HUES64 (cell line): ENCODE results near the gene ATP13A3.

Experiments
- H3K27ac ChIP-seq: 2 replicates; pipeline ENCODE4 v1.7.0; 2013; ENCODE audit warnings: low read depth, low read length, inconsistent platforms
- H3K27me3 ChIP-seq: 2 replicates; pipeline ENCODE4 v1.6.1; 2013; ENCODE audit warnings: mild to moderate bottlenecking, low read length; ENCODE audit not compliant: insufficient read depth
- H3K36me3 ChIP-seq: 2 replicates; pipeline ENCODE4 v1.6.1; 2013; ENCODE audit warnings: mild to moderate bottlenecking, low read length; ENCODE audit not compliant: insufficient read depth
- H3K4me1 ChIP-seq: 2 replicates; pipeline ENCODE4 v1.6.1; 2013; ENCODE audit warnings: mild to moderate bottlenecking, low read length, moderate library complexity; ENCODE audit not compliant: insufficient read depth
- H3K4me3 ChIP-seq: 2 replicates; pipeline ENCODE4 v1.5.1; 2013; ENCODE audit warnings: mild to moderate bottlenecking, low read length, moderate library complexity
- H3K9ac ChIP-seq: 2 replicates; pipeline ENCODE4 v1.6.1; 2013; ENCODE audit warnings: mild to moderate bottlenecking, low read depth, low read length
- H3K9me3 ChIP-seq: 2 replicates; pipeline ENCODE4 v1.6.1; 2013; ENCODE audit warnings: low read depth, low read length; ENCODE audit not compliant: insufficient read depth
- WGBS: fragments of 150-250, 120-280 bp; methylation state at CpG from one replicate; pipeline ENCODE4 v1.1.7; 2013; ENCODE audit warnings: missing lambda C conversion rate; 5-methylcytosine and 5-hydroxymethylcytosine counted together

Gene ATP13A3

GRCh38 chr3:194401346-194401745, 85.5 kb downstream of the ATP13A3 start:
- no peak overlapping the region for H3K9ac ChIP-seq
- 0 out of 2 replicates have a peak, but pooled peaks cover 4% of the 10 kb centered on the region for H3K4me1 ChIP-seq
- no peak overlapping the region for H3K27ac ChIP-seq
- no peaks in the 10 kb centered on the region for H3K9me3 ChIP-seq
- H3K36me3 ChIP-seq = peaks cover 16% of the 10 kb centered on the region
- H3K27me3 ChIP-seq = peaks cover 34% of the 10 kb centered on the region
- no peak overlapping the region for H3K4me3 ChIP-seq
- WGBS = 87% methylated on average over 9 of the region's 9 CpGs

DNA sequence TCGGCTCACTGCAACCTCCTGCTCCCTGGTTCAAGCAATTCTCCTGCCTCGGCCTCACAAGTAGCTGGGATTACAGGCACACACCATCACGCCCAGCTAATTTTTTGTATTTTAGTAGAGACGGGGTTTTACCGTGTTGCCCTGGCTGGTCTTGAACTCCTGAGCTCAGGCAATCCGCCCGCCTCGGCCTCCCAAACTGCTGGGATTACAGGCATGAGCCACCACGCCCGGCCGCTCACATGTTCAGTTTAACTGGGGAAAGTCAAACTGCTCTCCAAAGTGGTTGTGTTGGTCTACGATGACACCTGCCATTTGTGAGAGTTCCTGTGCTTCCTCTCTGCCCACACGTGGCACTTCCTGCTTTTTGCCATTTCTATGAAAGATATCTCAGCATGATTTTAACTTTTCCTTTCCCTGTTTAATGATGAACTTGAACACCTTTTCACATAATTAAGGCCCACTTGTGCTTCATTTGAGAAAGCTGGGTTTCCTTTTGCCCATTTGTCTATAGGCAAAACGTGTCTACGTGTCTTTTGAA, 86.9 kb downstream of the ATP13A3 start:
- no peak overlapping the region for H3K4me3 ChIP-seq
- peaks cover 6% of the 10 kb centered on the region for H3K36me3 ChIP-seq
- H3K9ac ChIP-seq = no peak overlapping the region
- peaks cover 47% of the 10 kb centered on the region for H3K27me3 ChIP-seq
- H3K27ac ChIP-seq = no peak overlapping the region
- 94% methylated on average over 15 of the region's 15 CpGs for WGBS
- H3K4me1 ChIP-seq = 0 out of 2 replicates have a peak, but pooled peaks cover 4% of the 10 kb centered on the region
- H3K9me3 ChIP-seq = no peaks in the 10 kb centered on the region

GRCh38 chr3:194399166-194399565, 87.6 kb downstream of the ATP13A3 start, which contains the start of gene GP5:
GP5 (minus strand) TSS chr3:194399266; CDS start chr3:194398282, 984 bp downstream.
- Histone ChIP-seq H3K4me1 (0 out of 2 replicates have a peak, but pooled peaks cover 4% of the 10 kb centered on the region), H3K4me3 (peak within 1 kb of the TSS; percentile 48), H3K27ac (no peak within 1 kb of the TSS), H3K27me3 (peaks cover 48% of the 10 kb centered on the region), H3K36me3 (peaks cover 3% of the 10 kb centered on the region), H3K9ac (0 out of 2 replicates have a peak within 1 kb of the TSS, but pooled peaks have one; percentile 17), H3K9me3 (no peaks in the 10 kb centered on the region)
- WGBS = 93% methylated on average over 2 of the region's 2 CpGs

DNA sequence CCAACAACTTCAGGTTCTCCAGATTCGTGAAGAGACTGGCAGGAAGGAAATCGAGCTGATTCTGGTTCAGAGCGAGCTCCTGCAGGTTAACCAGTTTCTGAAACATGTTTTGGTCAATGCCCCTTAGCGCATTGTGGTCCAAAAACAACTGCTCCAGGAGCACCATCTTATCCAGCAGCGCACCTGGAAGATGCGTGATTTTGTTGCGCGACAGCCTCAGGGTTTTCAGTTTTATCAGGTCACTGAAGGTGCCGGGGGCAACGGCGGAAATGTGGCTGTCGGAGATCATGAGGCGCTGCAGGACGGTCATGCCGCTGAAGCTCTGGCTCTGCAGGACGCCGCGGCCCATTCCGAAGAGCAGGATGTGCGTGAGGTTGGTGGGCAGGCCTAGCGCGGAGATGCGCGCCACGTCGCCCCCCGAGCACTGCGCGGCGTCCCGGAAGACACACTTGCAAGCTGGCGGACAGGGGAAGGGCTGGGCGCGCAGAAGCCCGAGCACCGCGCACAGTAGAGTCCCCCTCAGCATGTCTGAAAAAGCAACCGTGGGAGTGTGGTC, 89.0 kb downstream of the ATP13A3 start:
- 0 out of 2 replicates have a peak, but pooled peaks cover 4% of the 10 kb centered on the region for H3K4me1 ChIP-seq
- peak overlapping the region; percentile 48 for H3K4me3 ChIP-seq
- H3K9ac ChIP-seq = 0 out of 2 replicates have a peak overlapping the region, but pooled peaks have one; percentile 17
- H3K27me3 ChIP-seq = peaks cover 48% of the 10 kb centered on the region
- no peak overlapping the region for H3K27ac ChIP-seq
- no peaks in the 10 kb centered on the region for H3K36me3 ChIP-seq
- WGBS = 4% methylated on average over 38 of the region's 38 CpGs
- H3K9me3 ChIP-seq = no peaks in the 10 kb centered on the region

DNA sequence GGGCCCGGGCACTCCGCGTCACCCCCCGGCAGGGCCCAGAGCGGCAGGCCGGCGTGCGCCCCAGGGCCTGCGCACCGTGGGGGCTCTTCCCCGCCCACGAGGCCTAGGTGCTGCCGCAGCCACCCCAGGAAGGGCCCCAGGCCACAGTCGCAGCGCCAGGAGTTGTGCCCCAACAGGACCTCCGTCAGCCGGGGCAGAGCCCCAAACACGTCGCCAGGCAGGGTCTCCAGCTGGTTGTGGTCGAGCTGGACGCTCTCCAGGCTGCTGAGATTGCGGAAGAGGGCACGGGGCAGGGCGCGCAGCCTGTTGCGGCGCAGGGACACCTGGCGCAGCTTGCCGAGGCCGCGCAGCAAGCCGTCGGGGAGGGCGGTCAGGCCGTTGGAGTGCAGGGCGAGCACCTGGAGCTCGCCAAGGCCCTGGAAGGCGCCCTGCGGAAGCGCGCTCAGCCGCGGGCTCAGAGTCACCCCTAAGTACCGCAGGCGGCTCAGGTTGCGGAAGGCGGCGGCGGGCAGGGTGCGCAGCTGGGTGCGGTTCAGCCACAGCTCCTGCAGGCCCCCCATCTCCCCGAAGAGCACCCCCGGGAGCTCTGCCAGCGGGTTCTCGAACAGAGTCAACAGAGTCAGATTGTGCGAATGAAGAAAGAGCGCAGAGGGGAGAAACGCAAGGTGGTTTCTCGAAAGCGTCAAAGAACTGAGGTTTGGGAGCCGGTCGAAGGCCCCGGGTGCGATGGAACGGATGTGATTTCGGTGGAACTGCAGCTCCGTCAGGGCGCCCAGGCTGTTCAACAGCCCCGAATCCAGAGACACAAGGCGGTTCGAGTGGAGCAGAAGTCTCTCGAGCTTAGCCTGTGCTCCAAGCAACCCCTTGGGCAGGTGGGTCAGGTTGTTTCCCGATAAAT, 89.7 kb downstream of the ATP13A3 start:
- Histone ChIP-seq H3K27ac (no peak overlapping the region), H3K27me3 (peaks cover 48% of the 10 kb centered on the region), H3K4me3 (peak overlapping the region; percentile 48), H3K4me1 (0 out of 2 replicates have a peak, but pooled peaks cover 4% of the 10 kb centered on the region), H3K9me3 (no peaks in the 10 kb centered on the region), H3K9ac (peak overlapping the region; percentile 17; the same call in 1 of the 2 replicates), H3K36me3 (no peaks in the 10 kb centered on the region)
- WGBS = 3% methylated on average over 73 of the region's 73 CpGs

GRCh38 chr3:194396539-194396858, 90.3 kb downstream of the ATP13A3 start:
- Histone ChIP-seq H3K4me3 (peak overlapping the region; percentile 48), H3K36me3 (no peaks in the 10 kb centered on the region), H3K9ac (no peak overlapping the region), H3K27ac (no peak overlapping the region), H3K27me3 (peaks cover 48% of the 10 kb centered on the region), H3K9me3 (no peaks in the 10 kb centered on the region), H3K4me1 (0 out of 2 replicates have a peak, but pooled peaks cover 4% of the 10 kb centered on the region)
- 6% methylated on average over 13 of the region's 13 CpGs for WGBS

DNA sequence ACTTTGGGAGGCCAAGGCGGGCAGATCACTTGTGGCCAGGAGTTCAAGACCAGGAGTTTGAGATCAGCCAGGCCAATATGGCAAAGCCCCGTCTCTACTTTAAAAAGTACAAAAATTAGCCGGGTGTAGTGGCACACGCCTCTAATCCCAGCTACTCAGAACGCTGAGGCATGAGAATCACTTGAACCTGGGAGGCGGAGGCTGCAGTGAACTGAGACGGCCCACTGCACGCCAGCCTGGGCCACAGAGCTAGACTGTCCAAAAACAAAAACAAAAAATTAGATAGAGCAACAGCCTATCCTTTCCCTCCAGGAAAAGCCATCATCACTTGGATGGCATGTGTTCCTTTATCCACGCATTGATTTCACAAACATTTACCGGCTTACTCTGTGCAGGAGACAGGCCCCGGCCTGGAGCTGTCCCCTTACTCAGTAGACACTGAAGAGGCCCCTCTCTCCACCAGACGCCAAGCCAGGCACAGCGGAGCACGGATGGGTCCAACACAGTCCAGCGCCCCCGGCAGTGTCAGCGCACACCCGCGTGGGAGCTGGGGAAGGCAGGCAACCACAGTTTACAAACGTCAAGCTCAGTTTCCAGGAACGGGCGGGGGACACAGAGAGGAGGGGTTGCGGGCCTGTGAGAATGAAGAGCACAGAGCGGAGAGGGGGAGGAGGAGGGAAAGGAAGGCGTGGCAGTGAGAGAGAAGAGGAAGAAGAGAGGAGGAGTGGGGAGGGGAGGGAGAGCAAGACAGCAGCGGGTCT, 90.8 kb downstream of the ATP13A3 start:
- Histone ChIP-seq H3K27me3 (peaks cover 48% of the 10 kb centered on the region), H3K36me3 (no peaks in the 10 kb centered on the region), H3K27ac (no peak overlapping the region), H3K4me1 (0 out of 2 replicates have a peak, but pooled peaks cover 4% of the 10 kb centered on the region), H3K9me3 (peaks cover 1% of the 10 kb centered on the region; the same call in 1 of the 2 replicates), H3K4me3 (peak overlapping the region; percentile 48), H3K9ac (no peak overlapping the region)
- WGBS = 31% methylated on average over 26 of the region's 26 CpGs

- Histone ChIP-seq H3K4me1 (0 out of 2 replicates have a peak, but pooled peaks cover 4% of the 10 kb centered on the region), H3K4me3 (no peak overlapping the region), H3K27me3 (peaks cover 48% of the 10 kb centered on the region), H3K9me3 (peaks cover 6% of the 10 kb centered on the region; the same call in 1 of the 2 replicates), H3K36me3 (no peaks in the 10 kb centered on the region), H3K9ac (no peak overlapping the region), H3K27ac (no peak overlapping the region)
- 81% methylated on average over 5 of the region's 5 CpGs for WGBS
These were observed 91.6 kb downstream of the ATP13A3 start for GRCh38 chr3:194395212-194395611.

GRCh38 chr3:194392576-194392975, 94.2 kb downstream of the ATP13A3 start:
- 92% methylated on average over 7 of the region's 7 CpGs for WGBS
- H3K27me3 ChIP-seq = peaks cover 26% of the 10 kb centered on the region
- H3K9ac ChIP-seq = no peak overlapping the region
- no peak overlapping the region for H3K4me3 ChIP-seq
- H3K36me3 ChIP-seq = no peaks in the 10 kb centered on the region
- H3K27ac ChIP-seq = no peak overlapping the region
- peaks cover 6% of the 10 kb centered on the region; the same call in 1 of the 2 replicates for H3K9me3 ChIP-seq
- no peaks in the 10 kb centered on the region for H3K4me1 ChIP-seq

DNA sequence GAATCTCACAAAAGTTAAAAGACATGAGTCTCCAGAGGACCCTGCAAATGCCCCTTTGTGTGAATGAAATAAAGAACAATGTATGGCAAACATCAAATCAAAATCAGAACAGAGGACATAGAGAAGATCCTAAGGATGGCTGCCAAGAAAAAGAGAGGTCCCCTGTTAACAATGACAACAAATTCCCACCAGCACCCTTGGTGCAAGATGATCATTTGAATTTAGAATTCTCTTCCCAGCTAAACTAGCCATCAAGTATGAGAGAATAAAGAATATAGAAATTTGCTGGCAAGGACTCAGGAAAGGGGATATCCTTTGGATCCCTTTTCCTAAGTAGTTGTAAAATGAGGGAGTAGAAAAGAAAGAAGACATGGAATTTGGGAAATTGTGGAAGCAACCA, 96.0 kb downstream of the ATP13A3 start:
- no peak overlapping the region for H3K27ac ChIP-seq
- H3K9ac ChIP-seq = no peak overlapping the region
- H3K36me3 ChIP-seq = no peaks in the 10 kb centered on the region
- H3K4me1 ChIP-seq = no peaks in the 10 kb centered on the region; the same call in 1 of the 2 replicates
- H3K27me3 ChIP-seq = peaks cover 9% of the 10 kb centered on the region
- H3K4me3 ChIP-seq = no peak overlapping the region
- H3K9me3 ChIP-seq = peaks cover 6% of the 10 kb centered on the region; the same call in 1 of the 2 replicates
